Keratinocyte (primary cell): ENCODE data around the gene PDZD2. TPM values are rescaled to one million over a fixed set of nuclear protein-coding genes. Genes with fewer than 3 reads are reported as not detected.

ENCODE experiments used
- DNase-seq: peaks from one replicate; pipeline ENCODE4 v3.0.0-alpha.2; 2011; ENCODE audit warnings: low read depth, missing footprints, low spot score
- FAIRE-seq: peaks from 2 replicates; lab custom pipeline; 2011; peaks lifted over from hg19 to GRCh38; lab: Jason Lieb, UNC
- H2AFZ ChIP-seq: 2 replicates; pipeline ENCODE4 v1.6.0; 2012; ENCODE audit warnings: low read length, control low read depth, inconsistent platforms; ENCODE audit not compliant: control insufficient read depth
- H3K27ac ChIP-seq: 2 replicates; pipeline ENCODE4 v1.5.1; 2011; ENCODE audit warnings: low read length; ENCODE audit not compliant: control insufficient read depth, insufficient read depth
- H3K27me3 ChIP-seq: 3 replicates; pipeline ENCODE4 v1.6.0; 2011; ENCODE audit warnings: low read length; ENCODE audit not compliant: control insufficient read depth, insufficient read depth; ENCODE audit errors: extremely low read depth
- H3K36me3 ChIP-seq, 2 experiments: 2 replicates in 1 of 2; 3 replicates in 1 of 2; pipeline ENCODE4 v1.5.1; 2011; ENCODE audit warnings: low read length in 2 of 2, mild to moderate bottlenecking in 1 of 2; ENCODE audit not compliant: control insufficient read depth in 2 of 2, insufficient read depth in 2 of 2; ENCODE audit errors: extremely low read depth in 1 of 2
- H3K4me1 ChIP-seq: 3 replicates; pipeline ENCODE4 v1.5.1; 2011; ENCODE audit warnings: low read length; ENCODE audit not compliant: control insufficient read depth, insufficient read depth; ENCODE audit errors: extremely low read depth
- H3K4me2 ChIP-seq: 3 replicates; pipeline ENCODE4 v1.6.0; 2011; ENCODE audit warnings: low read depth, low read length; ENCODE audit not compliant: control insufficient read depth, insufficient read depth; ENCODE audit errors: extremely low read depth
- H3K4me3 ChIP-seq, 3 experiments: fragments of 200-600 bp in 1 of 3; sonication (generic) in 1 of 3; 2 replicates in 2 of 3; 3 replicates in 1 of 3; pipeline ENCODE4 v1.5.1; 2011 to 2016; ENCODE audit warnings: low read length in 3 of 3, mild to moderate bottlenecking in 3 of 3, control low read depth in 2 of 3, inconsistent platforms in 1 of 3, low read depth in 1 of 3, mixed read lengths in 1 of 3, mixed run types in 1 of 3, moderate library complexity in 1 of 3; ENCODE audit not compliant: control insufficient read depth in 2 of 3, insufficient read depth in 2 of 3; ENCODE audit errors: extremely low read depth in 1 of 3
- H3K79me2 ChIP-seq: 2 replicates; pipeline ENCODE4 v1.6.0; 2012; ENCODE audit warnings: low read length; ENCODE audit not compliant: control insufficient read depth, insufficient read depth
- H3K9ac ChIP-seq: 3 replicates; pipeline ENCODE4 v1.6.0; 2011; ENCODE audit warnings: low read length; ENCODE audit not compliant: control insufficient read depth, insufficient read depth; ENCODE audit errors: extremely low read depth
- H3K9me1 ChIP-seq: 3 replicates; pipeline ENCODE4 v1.6.0; 2011; ENCODE audit warnings: low read length; ENCODE audit not compliant: control insufficient read depth, insufficient read depth; ENCODE audit errors: extremely low read depth
- H3K9me3 ChIP-seq: 2 replicates; pipeline ENCODE4 v1.5.1; 2012; ENCODE audit warnings: low read depth, low read length; ENCODE audit not compliant: control insufficient read depth
- H4K20me1 ChIP-seq: 3 replicates; pipeline ENCODE4 v1.6.0; 2011; ENCODE audit warnings: low read length; ENCODE audit not compliant: control insufficient read depth, insufficient read depth; ENCODE audit errors: extremely low read depth
- CTCF ChIP-seq, 3 experiments: IDR thresholded peaks in 1 of 3; conservative IDR thresholded peaks in 1 of 3; optimal IDR thresholded peaks in 1 of 3; 2 replicates in 2 of 3; 3 replicates in 1 of 3; pipeline versions ENCODE3 to v1.5.1; 2011; ENCODE audit warnings: low read length in 3 of 3, mild to moderate bottlenecking in 3 of 3, moderate library complexity in 2 of 3, control low read depth in 1 of 3, inconsistent platforms in 1 of 3; ENCODE audit not compliant: insufficient read depth in 2 of 3; ENCODE audit errors: extremely low read depth in 1 of 3
- EZH2 ChIP-seq: IDR thresholded peaks from one replicate; pipeline ENCODE4 v1.6.1; 2012; ENCODE audit warnings: inconsistent platforms, mild to moderate bottlenecking, low read length, moderate library complexity
- dilution Hi-C: fragments of 300-500 bp; cut with MboI; formaldehyde crosslinking; loops from one replicate; pipeline ENCODE4 v1.7.0; 2020; ENCODE audit warnings: low sequenced_read_pairs; ENCODE audit not compliant: extremely low pct_ligation_motif_present
- polyA plus RNA-seq, 5 experiments: library from polyadenylated mRNA; depleted of rRNA in 3 of 5; stranded (reverse) in 3 of 5; stranded (forward) in 1 of 5; unstranded in 1 of 5; fragments of >200 nt; gene quantifications; 1 replicate in 1 of 5; 2 replicates in 3 of 5; 3 replicates in 1 of 5; pipeline versions ENCODE4 v1.2.1 to v1.2.3, GENCODE V29; 2011 to 2012; ENCODE audit warnings: missing spikeins in 2 of 5, low read depth in 1 of 5, low replicate concordance in 1 of 5

The PDZD2 gene
- polyA plus RNA-seq, 1 donor (not counting 4 experiments of a cell fraction or from before 2014, with no cell fraction given): 7.3 TPM

GRCh38 chr5:31674371-31674951 is 35.5 kb downstream of the PDZD2 start:
- DNase-seq: no peak
- TF ChIP-seq EZH2 (no peak), CTCF (optimal IDR thresholded peaks at IDR 0.05 in 1 of 3, IDR thresholded peaks at IDR 0.05 in 1 of 3, conservative IDR thresholded peaks at IDR 0.05 in 1 of 3; ENCODE audit: extremely low read depth in 1 of 3, insufficient read depth in 2 of 3, low read length in 3 of 3) (no peak)

GRCh38 chr5:31675472-31675871 is 36.5 kb downstream of the PDZD2 start:
- Histone ChIP-seq H3K27me3 (no peaks in the 10 kb centered on the region), H3K79me2 (no peaks in the 10 kb centered on the region), H4K20me1 (no peaks in the 10 kb centered on the region), H2AFZ (no peak overlapping the region), H3K9me1 (no peaks in the 10 kb centered on the region), H3K9ac (no peak overlapping the region), H3K4me2 (no peak overlapping the region), H3K9me3 (no peaks in the 10 kb centered on the region), H3K4me3 (no peak overlapping the region), H3K4me1 (no peaks in the 10 kb centered on the region), H3K27ac (no peak overlapping the region), H3K36me3 (no peaks in the 10 kb centered on the region)
- DNase-seq (no peak), FAIRE-seq (no peak)
- TF ChIP-seq EZH2: no peak
- no peak for TF ChIP-seq CTCF (optimal IDR thresholded peaks at IDR 0.05 in 1 of 3, IDR thresholded peaks at IDR 0.05 in 1 of 3, conservative IDR thresholded peaks at IDR 0.05 in 1 of 3; ENCODE audit: extremely low read depth in 1 of 3, insufficient read depth in 2 of 3, low read length in 3 of 3)
- dilution Hi-C loops: no loop called here

More at GRCh38 chr5:31674371-31674951, 35.5 kb downstream of the PDZD2 start:
- Histone ChIP-seq H4K20me1 (no peaks in the 10 kb centered on the region), H3K4me3 (no peak overlapping the region), H3K27ac (no peak overlapping the region), H2AFZ (no peak overlapping the region), H3K27me3 (no peaks in the 10 kb centered on the region), H3K9me1 (no peaks in the 10 kb centered on the region), H3K4me1 (no peaks in the 10 kb centered on the region), H3K36me3 (no peaks in the 10 kb centered on the region), H3K9me3 (no peaks in the 10 kb centered on the region), H3K9ac (no peak overlapping the region), H3K4me2 (no peak overlapping the region), H3K79me2 (no peaks in the 10 kb centered on the region)
- dilution Hi-C loops: no loop called here
- FAIRE-seq: no peak
